SIG-M5 (cell line): ENCODE results near the gene PDIA6.
"Not testable (repeated sequence)": the region's sequence is repeated elsewhere in the genome, so short reads cannot be mapped to it uniquely, and the experiment has no call there.

Source experiments
- DNase-seq: peaks from one replicate; lab custom pipeline; 2025; lab: John Stamatoyannopoulos, UW

The PDIA6 gene

DNA sequence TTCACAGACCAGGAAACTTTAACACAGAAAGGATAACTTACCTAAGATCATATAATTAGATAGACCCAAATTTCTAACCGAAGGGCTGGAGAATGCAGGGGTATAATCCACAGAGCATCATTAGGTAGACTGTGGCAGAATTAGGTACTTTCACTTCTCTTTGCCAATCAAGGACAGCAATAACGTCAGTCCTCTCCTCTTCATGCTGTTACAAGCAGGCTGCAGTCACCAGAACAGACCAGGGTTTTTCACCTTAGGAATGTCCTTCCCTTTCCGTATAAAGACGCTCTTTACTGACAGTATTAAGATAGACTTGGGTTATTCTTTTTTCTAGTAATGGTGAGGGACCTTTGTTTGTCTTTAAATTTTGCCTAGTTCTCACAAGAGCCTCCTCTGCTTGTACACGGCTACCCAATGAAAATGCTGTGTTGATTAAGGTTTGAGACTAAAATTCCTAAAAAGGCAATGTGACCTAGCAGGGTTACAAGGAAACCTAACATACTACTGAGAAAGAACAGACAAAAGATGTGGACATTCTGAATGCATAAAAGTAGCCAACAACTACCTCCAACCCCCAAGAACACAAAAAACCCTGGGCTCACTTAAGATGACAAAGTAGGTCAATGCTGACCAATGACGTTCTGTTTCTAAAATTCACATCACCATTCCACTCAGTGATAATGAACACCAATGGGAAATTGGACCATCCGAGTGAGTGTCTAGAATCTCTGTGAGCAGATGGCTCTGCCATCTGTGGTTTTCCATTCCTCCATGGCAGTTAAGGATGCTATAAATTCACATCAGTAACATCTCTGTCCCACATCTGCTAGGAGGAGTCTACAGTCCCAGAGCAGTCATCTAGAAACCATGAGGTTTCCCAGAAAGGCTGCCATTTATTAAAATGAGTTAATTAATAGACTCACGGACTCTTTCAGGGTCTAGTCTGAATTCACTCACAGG lies 2.1 kb downstream of the PDIA6 start:
- no peak for DNase-seq

- DNase-seq, result no peak
These were observed 6.0 kb downstream of the PDIA6 start for GRCh38 chr2:10806543-10806942.

- DNase-seq, result not testable (repeated sequence)
These were observed 6.6 kb downstream of the PDIA6 start for GRCh38 chr2:10805990-10806389.

DNA sequence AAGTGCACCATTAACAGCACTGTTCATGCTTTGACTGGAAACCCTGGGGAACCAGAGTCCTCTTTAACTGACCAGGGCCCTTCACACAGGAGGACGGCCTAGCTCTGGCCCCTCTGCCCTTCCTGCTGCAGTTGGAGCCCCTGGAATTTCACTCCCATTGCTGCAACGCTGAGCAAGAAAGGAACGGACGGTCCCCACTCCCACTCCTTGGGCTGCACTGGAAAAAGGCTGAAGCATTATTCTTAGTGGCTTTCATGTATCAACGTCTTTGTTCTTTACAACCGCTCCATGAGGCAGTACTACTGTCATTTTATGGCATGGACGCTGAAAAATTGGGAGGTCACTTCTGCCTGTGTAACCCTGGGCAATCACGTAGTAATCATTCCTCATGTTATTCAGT lies 9.9 kb downstream of the PDIA6 start:
- DNase-seq, result no peak

DNA sequence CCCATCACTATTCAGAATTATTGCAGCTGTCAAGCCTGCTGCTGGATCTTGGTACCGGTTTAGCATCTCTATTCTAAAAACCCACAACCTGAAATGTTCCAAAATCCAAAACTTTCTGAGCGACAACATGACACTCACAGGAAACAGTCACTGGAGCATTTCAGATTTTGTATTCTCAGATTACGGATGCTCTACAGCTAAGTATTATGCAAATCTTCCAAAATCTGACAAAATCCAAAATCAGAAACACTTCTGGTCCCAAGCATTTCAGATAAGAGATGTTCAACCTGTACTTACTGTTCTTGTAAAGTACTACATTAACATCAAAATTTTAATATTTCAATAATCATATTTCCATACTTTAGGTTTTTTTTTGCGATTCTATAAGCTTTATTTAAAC lies 12.4 kb downstream of the PDIA6 start:
- no peak for DNase-seq

DNA sequence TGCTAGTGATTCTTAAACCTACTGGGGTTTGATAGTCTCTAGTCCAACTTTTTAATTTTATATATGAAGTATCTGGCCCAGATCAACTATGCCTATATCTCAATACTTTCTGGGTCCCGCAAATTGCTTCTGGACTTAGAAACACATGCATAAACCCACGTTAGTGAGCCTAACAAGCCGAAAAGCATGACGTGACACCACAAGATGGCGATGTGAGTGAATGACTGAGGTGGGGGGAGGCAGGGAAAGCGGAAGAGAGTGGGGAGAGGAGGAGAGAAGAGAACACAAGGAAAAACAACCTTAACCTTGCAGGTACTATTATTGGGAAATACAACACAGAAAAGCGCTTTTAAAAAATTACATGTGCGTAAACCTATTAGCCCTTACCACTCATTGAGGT lies 13.8 kb downstream of the PDIA6 start:
- no peak for DNase-seq

- no peak for DNase-seq
These were observed 15.9 kb downstream of the PDIA6 start for GRCh38 chr2:10796703-10797102.

DNA sequence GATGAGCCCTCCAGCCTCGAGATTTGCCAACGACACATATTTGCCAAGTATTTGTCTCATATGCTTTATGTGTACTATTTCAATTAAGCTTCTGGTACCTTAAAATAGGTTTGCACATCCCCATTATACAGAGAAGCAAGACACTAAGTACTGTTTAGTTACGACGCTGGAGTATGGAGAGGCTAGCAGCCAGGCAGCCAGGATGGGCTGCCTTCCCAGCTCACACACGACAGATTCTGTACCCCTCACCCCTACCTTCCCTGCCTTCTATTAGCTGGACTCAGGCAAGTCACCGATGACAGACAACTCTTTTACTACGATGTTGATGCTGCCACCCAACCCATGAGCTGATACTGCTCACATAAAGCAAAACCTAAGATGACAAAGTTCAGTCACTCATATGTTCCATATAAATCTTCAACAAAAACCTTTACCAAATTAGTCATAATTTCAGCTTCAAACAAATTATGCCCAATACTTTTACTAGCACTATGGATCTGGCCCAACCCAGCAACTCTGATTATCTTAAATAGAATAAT lies 17.0 kb downstream of the PDIA6 start:
- DNase-seq, result no peak

DNA sequence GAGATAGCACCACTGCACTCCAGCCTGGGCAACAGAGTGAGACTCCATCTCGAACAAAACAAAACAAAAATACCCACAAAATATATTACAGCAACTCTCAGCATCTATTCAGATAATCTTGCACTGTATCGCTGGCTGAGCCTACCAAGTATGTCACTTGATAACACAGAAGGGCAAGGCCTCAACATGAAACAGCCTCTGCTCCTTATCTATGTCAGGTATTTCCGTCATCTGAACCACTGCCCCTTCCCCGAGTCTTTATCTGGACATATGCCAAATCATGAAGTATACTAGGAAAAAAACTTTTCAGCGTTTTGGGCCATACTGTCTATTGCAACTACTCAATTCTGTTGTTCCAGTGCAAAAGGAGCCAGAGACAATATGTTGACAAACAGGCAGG lies 17.7 kb downstream of the PDIA6 start:
- no peak for DNase-seq

DNA sequence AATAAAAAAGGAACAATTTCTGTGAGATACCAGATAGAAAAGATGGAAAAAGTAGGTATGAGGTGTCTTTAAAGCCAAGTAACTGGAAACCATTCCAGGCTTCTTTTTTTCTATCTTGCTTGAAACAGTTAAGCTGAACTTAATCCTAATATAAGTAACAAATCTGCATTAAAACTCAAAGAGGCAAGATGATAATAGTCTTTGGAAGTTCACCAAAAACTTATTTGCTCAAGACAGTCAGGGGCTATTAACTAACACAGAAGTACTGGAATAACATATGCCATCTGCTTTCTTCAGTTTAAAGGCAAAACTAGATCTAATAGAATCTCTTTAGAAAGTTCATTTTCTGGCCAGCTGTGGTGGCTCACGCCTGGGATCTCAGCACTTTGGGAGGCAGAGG lies 18.8 kb downstream of the PDIA6 start:
- DNase-seq, result no peak

DNA sequence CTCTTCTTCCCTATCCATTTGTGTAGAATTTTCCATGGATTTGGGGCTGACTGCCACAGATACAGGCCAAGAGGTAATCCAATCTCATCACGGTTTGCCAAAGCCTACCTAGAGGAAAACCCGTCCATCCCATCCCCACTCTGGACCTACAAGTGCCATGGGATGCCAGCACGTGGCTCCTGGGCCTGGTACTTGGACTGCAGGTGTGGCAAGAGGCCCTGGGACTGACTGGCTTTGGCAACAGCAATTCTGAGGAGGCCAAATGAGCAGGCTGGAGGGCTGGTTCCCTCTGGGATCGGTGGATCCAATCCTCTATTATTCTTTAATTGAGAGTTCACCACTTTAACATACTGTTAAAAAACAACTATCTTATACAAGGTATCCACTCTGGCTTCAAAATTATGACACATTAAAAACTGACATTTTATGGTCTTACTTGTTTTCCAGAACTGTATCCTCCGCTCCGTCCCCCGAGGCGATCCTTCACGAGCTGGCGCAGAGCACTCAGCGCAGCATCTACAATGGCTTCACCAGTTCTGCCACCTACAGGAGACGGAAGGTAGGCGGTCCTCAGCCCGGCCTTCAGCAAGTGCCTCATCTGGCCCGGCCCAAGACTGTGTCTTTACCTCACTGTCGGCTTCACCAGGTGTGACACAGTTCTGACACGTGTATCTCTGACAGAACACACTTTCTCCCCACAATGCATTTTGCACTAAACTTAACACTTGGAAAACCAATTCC lies 19.8 kb downstream of the PDIA6 start:
- DNase-seq, result no peak

GRCh38 chr2:10792001-10792634 lies 20.5 kb downstream of the PDIA6 start:
- DNase-seq, result no peak

- no peak for DNase-seq
These were observed 22.2 kb downstream of the PDIA6 start for GRCh38 chr2:10790228-10790973.

GRCh38 chr2:10788855-10789254 lies 23.7 kb downstream of the PDIA6 start:
- no peak for DNase-seq

GRCh38 chr2:10787176-10787968 lies 25.2 kb downstream of the PDIA6 start:
- DNase-seq, result no peak

DNA sequence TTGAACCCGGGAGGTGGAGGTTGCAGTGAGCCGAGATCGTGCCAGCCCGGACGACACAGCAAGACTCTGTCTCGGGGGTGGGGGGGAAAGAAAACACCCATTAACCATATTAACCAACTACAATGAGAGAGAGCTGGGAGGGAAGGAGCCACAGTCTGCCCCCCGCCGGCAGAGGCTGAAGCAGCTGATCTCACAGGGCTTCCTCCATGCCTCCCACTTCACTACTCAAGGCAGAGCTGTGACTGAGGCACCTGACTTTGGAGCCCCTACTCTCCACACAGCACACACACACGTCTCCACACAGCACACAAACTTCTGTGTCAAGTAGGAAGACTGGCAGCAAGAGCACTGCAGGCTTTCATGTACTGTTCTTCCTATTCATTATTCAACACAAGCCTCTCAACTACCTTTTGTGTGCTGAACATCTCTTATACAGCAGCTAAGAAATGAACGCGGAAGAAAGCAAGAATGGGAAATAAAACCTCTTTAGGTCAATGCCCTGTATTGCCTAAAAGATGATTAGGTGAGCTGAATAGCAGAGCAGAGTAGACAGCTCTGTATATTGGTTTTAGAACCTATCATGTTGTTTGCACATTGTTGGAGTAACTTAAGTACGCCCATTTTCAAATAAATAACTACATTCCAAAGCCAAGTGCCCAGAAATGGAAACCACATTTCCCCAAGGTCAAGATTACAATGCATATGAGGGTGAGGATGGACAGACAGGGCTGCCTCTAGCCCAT lies 26.2 kb downstream of the PDIA6 start:
- DNase-seq, result no peak

GRCh38 chr2:10785260-10785659 lies 27.3 kb downstream of the PDIA6 start:
- no peak for DNase-seq

DNA sequence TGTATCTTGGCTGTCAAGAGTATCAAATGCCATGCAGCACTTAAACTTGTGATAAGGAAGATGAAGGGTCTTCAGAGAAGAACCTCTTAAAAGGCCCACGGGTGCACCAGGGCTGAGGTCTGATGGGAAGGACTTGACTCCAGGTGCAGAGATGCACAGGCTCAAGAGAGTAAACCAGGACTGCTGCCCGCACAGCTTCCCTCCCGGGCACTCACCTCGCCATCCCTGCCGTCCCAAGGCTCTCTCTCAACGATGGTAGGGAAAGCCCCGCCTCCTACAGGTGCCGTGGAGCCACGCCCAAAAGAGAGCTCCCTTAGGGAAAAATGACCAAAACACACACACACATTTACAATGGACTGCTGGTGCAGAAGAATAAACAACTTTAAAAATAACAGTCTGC lies 27.9 kb downstream of the PDIA6 start:
- no peak for DNase-seq

DNA sequence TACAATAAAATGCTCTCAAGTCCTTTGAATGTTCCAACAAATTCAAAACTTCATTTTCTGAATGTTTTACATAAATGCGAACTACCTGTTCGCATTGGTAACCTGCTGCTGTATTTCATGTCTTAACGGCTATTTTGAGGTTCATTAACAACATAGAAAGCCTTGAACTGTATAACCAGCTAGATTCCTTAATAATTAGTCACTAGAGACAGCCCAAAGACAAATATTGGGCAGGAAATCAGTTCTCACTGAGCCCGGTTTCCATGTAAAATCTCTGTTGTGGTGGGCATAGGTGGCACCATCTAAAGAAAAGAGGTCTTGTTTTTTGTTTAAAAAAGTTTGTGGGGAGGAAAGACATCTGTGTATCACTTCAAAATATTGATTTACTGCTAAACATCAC lies 29.2 kb downstream of the PDIA6 start:
- DNase-seq, result no peak

DNA sequence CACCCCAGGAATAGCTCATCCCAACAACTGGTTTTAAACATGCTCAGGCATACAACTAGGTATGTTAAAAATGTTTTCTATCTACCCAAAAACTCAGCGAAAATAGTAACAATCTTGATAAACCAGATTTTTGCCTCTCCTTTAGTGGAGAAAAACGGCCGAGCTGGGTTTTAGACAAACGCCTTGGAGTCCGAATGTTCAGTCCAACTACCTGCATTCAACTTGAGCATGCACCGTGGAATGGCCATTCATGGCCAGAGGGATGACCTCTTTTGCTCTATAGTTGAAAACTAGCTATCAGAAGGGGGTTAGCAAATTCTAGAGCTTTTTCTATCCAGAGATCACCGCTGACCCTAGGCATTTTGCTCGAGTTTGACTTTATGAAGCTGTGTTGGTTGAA lies 30.8 kb downstream of the PDIA6 start:
- DNase-seq, result no peak
